Glutamatergic neuron (in vitro differentiated cells): ENCODE measurements around the gene GABBR1. TPM values are rescaled to one million over a fixed set of nuclear protein-coding genes. Genes with fewer than 3 reads are reported as not detected.

Experiments
- DNase-seq: peaks from one replicate; pipeline ENCODE4 v3.0.0; 2022
- H3K27ac Mint-ChIP-seq: one replicate; pipeline ENCODE4 v1.8.0; 2020; ENCODE audit warnings: mild to moderate bottlenecking, mixed read lengths, inconsistent platforms; ENCODE audit not compliant: unreplicated experiment
- H3K27me3 Mint-ChIP-seq: one replicate; pipeline ENCODE4 v1.8.0; 2020; ENCODE audit warnings: mild to moderate bottlenecking, moderate library complexity, mixed read lengths, inconsistent platforms; ENCODE audit not compliant: unreplicated experiment
- H3K36me3 Mint-ChIP-seq: one replicate; pipeline ENCODE4 v1.8.0; 2020; ENCODE audit warnings: mild to moderate bottlenecking, mixed read lengths, inconsistent platforms; ENCODE audit not compliant: unreplicated experiment
- H3K4me1 Mint-ChIP-seq: one replicate; pipeline ENCODE4 v1.8.0; 2020; ENCODE audit warnings: mild to moderate bottlenecking, low read depth, mixed read lengths, inconsistent platforms; ENCODE audit not compliant: unreplicated experiment
- H3K4me3 Mint-ChIP-seq: one replicate; pipeline ENCODE4 v1.8.0; 2020; ENCODE audit warnings: mild to moderate bottlenecking, mixed read lengths, inconsistent platforms; ENCODE audit not compliant: unreplicated experiment
- H3K9me3 Mint-ChIP-seq: one replicate; pipeline ENCODE4 v1.8.0; 2020; ENCODE audit warnings: mild to moderate bottlenecking, moderate library complexity, mixed read lengths, inconsistent platforms; ENCODE audit not compliant: unreplicated experiment
- CTCF ChIP-seq: fragments of 200-600 bp; sonication (generic); IDR thresholded peaks from one replicate; pipeline ENCODE4 v1.5.0; 2021; ENCODE audit not compliant: partially characterized antibody, unreplicated experiment
- total RNA-seq: library from RNA; stranded (reverse); fragmentation: NEBNext Ultra II Directional; extraction: Animal tissue kit (Norgen Biotek cat#: 25700); gene quantifications from one replicate; pipeline ENCODE4 v1.2.1, GENCODE V29; 2021; ENCODE audit not compliant: unreplicated experiment

The GABBR1 gene
- total RNA-seq, 1 donor from 2014 or later: 158 TPM

- no peaks in the 10 kb centered on the region for H3K27me3 Mint-ChIP-seq
- no peaks in the 10 kb centered on the region for H3K4me1 Mint-ChIP-seq
- H3K27ac Mint-ChIP-seq: no peak overlapping the region
- H3K36me3 Mint-ChIP-seq: no peaks in the 10 kb centered on the region
- TF ChIP-seq CTCF: no peak
- no peak overlapping the region for H3K4me3 Mint-ChIP-seq
- DNase-seq: no peak
- peaks cover 3% of the 10 kb centered on the region for H3K9me3 Mint-ChIP-seq
These were observed 19.2 kb upstream of the GABBR1 start for GRCh38 chr6:29652198-29652584.

DNA sequence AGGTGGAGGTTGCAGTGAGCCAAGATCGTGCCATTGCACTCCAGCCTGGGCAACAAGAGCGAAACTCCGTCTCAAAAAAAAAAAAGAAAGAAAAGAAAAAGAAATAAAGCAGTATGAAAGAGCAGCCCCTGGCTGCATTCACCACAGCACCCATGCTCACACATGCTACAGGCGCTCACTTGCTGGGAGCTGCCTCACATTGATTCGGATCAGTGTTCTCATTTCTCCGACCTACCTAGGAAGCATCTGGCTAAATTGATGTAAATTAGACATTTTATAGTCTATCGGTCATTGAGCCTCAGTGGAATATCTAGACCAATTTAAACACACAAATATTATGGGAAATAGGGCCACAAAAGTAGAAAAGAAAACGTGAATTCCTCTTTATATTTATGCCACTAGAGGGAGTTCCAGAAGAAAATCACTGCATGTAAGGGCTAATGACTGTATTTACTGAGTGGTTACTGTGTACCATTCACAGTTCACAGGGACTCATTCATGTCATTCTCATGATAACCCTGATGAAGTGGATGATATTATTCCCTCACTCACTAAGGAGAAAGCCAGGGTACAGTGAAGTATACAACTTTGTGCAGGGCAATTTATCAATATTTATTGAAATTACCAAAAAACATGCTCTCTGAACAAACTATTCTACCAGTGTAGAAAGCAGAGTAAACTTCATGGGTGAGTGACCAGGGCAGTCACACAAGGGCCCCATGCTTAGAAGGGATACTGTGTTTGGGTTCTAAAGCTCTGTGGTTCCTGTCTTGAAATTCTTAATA lies 18.6 kb upstream of the GABBR1 start:
- Mint-ChIP-seq H3K9me3 (peaks cover 3% of the 10 kb centered on the region), H3K4me3 (no peak overlapping the region), H3K36me3 (no peaks in the 10 kb centered on the region), H3K4me1 (no peaks in the 10 kb centered on the region), H3K27ac (no peak overlapping the region), H3K27me3 (no peaks in the 10 kb centered on the region)
- no peak for DNase-seq
- peak; percentile 82 for TF ChIP-seq CTCF

DNA sequence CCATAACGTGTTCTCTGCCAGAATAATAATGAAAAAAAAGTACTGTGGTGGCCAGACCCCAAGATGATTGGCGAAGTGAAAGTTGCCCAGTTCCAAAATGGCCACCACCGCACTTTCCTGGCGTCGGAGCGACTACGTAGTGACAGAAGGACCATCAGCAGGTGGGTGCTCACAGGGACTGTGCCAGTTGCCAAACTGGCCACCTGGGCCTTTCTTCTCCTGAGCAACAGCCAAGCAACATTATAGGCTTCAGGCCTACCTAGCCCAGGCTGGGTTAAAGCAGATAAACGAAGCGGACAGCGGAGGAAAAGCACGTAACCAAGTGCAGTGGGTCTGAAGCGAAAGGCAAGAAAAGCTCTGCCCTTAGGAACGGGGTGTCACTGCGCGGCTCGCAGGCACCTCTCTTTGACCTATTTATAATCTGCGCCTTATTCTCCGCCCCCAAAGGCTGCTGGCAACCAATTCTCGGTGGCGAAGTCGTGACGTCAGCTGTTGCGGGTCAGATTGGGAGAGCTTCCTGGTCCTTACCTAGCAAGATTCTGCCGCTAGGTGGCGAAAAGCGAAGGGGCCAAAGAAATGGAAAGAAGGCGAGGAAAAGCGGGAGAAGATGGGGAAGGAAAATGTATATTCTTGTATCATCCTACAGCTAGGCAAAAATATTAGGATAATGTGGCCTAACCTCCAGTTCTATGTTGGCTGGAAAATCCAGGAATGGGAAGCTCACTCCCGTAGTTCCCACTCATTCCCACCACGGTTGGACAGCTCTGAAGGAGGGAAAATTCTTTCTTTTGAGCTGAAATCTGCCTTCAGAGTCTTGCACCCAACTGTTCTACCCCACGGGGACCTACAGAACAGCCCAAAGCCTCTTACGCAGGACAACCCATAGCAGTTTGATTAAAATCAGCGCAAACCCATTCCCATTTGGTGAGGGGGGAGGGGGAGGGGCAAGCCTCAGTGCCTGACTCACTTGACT lies 17.0 kb upstream of the GABBR1 start:
- Mint-ChIP-seq H3K4me3 (peak overlapping the region; percentile 86), H3K9me3 (peaks cover 3% of the 10 kb centered on the region), H3K27me3 (peaks cover 1% of the 10 kb centered on the region), H3K4me1 (no peaks in the 10 kb centered on the region), H3K36me3 (no peaks in the 10 kb centered on the region), H3K27ac (peak overlapping the region; percentile 85)
- TF ChIP-seq CTCF: peak; percentile 84
- DNase-seq: peak; percentile 98

GRCh38 chr6:29647927-29648642 lies 15.1 kb upstream of the GABBR1 start:
- no peaks in the 10 kb centered on the region for H3K4me1 Mint-ChIP-seq
- DNase-seq: no peak
- H3K9me3 Mint-ChIP-seq: no peaks in the 10 kb centered on the region
- peak; percentile 34 for TF ChIP-seq CTCF
- peaks cover 1% of the 10 kb centered on the region for H3K27me3 Mint-ChIP-seq
- H3K36me3 Mint-ChIP-seq: no peaks in the 10 kb centered on the region
- no peak overlapping the region for H3K4me3 Mint-ChIP-seq
- no peak overlapping the region for H3K27ac Mint-ChIP-seq
